ENCODE results near the gene PIK3R3.

DNA sequence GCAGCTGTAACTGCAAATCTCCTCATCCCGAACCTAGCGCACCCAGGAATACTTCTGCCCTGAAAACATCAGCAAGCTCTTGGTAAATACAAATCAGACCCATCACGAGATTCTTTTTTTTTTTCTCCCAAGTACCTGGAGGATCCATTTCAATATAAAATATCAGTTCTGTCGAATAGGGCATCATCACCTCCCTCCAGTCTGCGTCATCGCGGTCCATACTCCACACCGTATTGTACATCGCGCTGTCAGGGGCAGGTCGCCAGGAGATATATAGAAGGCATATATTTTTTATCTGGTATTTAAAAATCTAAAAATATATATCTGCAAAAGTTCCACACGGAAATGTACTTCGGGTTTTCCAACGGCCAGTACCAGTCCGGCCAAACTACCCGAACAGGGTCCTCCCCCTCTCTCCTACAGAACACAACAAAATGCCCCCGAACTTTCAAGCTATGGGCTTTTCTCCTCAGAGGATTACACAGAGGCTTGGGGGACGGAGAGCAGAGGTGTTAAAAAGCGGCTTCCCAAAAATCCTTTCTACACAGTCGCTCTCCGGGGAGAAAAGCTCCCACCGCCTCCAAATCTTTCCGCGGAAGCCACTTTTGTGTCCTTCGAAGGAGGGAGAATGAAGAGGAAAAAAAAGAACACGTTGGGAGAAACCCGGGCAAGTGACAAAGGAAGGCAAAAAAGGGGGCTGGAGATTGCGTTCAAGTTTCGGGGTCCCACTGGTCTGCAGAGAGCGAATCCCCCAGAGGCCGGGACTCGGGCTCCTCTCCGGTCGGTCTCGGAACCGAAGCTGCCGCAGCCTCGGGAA lies 509 bp downstream of the PIK3R3 start:
- TF ChIP-seq, protein P1, sequence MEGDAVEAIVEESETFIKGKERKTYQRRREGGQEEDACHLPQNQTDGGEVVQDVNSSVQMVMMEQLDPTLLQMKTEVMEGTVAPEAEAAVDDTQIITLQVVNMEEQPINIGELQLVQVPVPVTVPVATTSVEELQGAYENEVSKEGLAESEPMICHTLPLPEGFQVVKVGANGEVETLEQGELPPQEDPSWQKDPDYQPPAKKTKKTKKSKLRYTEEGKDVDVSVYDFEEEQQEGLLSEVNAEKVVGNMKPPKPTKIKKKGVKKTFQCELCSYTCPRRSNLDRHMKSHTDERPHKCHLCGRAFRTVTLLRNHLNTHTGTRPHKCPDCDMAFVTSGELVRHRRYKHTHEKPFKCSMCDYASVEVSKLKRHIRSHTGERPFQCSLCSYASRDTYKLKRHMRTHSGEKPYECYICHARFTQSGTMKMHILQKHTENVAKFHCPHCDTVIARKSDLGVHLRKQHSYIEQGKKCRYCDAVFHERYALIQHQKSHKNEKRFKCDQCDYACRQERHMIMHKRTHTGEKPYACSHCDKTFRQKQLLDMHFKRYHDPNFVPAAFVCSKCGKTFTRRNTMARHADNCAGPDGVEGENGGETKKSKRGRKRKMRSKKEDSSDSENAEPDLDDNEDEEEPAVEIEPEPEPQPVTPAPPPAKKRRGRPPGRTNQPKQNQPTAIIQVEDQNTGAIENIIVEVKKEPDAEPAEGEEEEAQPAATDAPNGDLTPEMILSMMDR (IDR thresholded peaks at IDR 0.05): no peak
- no peak for TF ChIP-seq POLR2A (IDR thresholded peaks at IDR 0.05)
